CD4-positive, alpha-beta T cell treated with Interferon gamma for 1 hour (primary cell): ENCODE measurements around the gene PIK3C3.
"Not testable (repeated sequence)": the region's sequence is repeated elsewhere in the genome, so short reads cannot be mapped to it uniquely, and the experiment has no call there.

Source experiments
- DNase-seq: peaks from one replicate; pipeline ENCODE4 v3.0.0-alpha.2; 2020

Gene PIK3C3

GRCh38 chr18:42080340-42080739 lies 125.3 kb downstream of the PIK3C3 start:
- no peak for DNase-seq

DNA sequence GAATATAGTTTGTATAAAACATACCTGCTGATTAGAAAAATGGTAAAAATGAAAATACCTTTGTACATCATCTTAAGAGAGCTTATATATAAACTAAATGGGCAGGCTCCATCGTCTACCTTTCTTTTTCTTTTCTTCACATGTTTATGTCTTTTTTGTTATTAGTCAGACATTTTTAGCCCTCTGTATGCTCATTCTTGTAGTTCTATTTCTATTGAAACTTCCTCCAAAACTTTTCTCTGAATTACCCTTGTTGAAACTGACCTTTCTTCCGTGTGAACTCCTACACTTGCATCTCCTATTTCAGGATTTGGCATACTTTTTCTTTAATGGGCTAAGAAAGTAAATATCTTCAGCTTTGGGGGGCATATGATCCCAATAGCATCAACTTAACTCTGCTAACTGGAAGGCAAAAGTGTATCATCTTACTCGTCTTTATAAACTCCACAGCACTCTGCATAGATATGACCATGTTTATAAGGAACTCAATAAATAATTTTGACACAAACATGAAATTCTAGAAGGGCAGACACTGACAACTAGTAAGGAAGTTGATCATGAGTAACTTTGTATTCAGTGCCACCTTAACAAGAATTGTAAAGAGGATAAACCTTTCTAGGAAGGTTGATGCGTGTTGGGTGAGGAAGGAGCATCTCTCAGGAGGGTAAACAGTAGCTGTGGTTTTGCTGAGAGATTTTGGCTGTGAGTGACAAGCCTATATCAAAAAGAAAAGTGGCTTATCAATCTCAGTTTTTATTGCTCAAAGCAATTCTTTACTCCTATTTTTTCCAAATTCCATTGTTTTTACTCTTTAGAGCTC lies 127.6 kb downstream of the PIK3C3 start:
- no peak for DNase-seq

DNA sequence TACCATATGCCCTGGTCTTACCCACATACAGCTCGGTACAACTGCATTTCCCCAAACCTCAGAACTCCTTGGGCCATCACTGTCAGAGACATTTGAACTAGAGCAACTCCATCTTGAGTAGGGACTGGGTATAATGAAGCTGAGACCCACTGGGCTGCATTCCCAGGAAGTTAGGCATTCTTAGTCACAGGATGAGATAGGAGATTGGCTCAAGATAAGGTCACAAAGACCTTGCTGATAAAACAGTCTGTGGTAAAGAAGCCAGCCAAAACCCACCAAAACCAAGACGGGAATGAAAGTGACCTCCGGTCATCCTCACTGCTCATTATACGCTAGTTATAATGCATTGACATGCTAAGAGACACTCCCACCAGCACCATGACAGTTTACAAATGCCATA lies 131.3 kb downstream of the PIK3C3 start:
- no peak for DNase-seq

DNA sequence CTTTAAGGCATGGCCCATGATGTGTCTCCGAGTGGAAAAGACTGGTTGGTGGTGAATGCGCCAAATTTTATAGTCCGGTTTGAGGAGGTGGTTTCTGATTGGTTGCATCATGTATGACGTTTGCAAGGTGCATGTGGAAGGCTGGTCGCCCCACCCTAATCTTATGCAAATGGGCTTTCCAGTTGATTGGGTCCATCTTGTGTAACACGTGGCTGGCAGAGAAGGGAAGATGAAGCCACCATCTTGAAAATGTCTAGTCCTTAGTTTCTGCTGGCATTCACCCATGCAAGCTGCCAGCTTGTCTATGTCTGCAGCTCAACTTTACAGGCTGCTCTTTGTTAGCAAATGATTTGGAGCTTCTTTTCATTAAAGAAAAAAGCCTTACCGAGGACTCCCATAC lies 132.2 kb downstream of the PIK3C3 start:
- DNase-seq = no peak

- no peak for DNase-seq
Measured at GRCh38 chr18:42087876-42088275, 132.8 kb downstream of the PIK3C3 start.

DNA sequence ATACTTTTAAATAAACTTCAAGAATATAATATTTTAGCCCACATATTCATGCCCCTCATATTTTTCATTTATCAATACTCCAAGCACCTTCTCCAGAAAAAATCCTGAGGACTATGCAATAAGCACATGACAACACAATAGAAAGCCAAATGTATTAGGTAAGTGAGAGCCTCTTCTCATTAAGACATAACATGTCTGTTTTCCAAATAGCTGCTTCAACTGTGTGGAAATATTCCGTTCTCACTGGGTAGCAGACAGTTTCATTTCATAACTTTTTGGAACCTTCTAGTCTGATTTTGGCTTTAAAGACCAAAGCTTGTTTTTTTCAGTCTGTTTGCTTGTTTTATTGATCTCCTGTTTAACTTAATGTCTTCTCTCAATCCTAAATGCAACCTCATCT lies 137.8 kb downstream of the PIK3C3 start:
- DNase-seq = no peak

DNA sequence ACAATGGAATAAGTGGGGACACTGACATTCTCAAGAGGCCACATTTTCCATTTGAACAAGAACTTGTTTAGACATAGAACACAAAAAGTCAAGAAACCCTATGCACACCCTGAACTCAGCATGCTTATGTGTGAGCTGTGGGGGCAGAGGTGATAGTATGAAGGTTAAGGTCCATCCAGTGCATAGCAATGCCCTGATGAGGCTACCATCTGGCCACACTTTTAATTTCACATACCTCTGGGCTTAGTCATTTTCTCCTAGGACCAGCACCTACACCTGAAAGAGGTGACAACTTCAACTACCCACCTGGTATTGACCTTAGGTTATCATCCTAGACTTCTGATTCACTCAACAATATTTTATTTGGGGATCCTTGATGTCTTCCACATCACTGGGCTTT lies 139.8 kb downstream of the PIK3C3 start:
- DNase-seq = no peak

DNA sequence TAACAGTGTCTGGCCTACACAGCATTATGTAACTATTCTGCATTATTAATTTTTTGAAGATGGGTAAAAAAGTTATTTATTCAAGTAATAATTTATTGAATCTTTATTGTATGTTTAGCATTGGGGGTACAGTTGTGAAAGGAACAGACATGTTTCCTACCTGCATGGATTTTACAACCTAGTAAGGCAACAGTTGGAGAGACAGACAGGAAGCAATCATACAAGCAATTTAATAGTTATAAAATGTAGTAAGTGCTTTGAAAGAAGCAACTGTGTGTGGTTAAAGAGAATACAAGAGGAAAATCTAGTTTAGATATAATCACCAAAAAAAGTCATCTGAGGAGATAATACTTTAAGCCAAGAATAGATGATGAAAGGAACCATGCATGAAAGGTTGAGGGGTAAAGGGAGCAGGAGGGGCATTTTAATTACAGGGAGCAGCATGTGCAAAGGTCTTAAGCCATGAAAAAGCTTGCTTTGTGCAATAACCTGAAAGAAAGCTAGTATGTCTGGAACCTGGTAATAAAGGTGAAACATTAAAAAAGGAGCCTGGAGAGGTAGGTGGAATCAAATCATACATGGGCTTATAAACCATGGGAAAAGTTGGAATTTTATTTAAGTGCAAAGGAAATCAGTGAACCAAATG lies 140.8 kb downstream of the PIK3C3 start:
- no peak for DNase-seq

GRCh38 chr18:42100248-42100647 lies 145.2 kb downstream of the PIK3C3 start:
- no peak for DNase-seq

GRCh38 chr18:42100911-42101310 lies 145.9 kb downstream of the PIK3C3 start:
- DNase-seq = no peak

GRCh38 chr18:42105394-42105793 lies 150.4 kb downstream of the PIK3C3 start:
- DNase-seq = no peak

DNA sequence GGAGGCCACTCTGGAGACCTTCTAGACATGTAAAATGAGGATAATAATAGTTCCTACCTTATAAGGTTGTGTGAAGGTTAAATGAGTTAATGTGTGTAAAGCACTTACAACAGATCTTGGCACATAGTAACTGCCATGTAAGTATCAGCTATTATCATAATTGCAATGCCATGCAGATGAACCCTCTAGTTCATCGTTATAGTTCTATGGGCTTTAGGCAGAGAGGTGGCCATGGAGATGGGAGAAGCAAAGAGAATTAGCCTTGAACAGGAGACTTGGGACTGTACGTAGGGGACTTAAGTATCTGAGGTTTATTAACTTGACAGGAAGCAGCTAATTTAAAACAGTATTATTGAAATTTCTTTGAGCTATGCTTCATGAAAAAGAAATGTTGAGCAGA lies 151.8 kb downstream of the PIK3C3 start:
- DNase-seq = no peak

GRCh38 chr18:42107287-42107686 lies 152.3 kb downstream of the PIK3C3 start:
- no peak for DNase-seq

DNA sequence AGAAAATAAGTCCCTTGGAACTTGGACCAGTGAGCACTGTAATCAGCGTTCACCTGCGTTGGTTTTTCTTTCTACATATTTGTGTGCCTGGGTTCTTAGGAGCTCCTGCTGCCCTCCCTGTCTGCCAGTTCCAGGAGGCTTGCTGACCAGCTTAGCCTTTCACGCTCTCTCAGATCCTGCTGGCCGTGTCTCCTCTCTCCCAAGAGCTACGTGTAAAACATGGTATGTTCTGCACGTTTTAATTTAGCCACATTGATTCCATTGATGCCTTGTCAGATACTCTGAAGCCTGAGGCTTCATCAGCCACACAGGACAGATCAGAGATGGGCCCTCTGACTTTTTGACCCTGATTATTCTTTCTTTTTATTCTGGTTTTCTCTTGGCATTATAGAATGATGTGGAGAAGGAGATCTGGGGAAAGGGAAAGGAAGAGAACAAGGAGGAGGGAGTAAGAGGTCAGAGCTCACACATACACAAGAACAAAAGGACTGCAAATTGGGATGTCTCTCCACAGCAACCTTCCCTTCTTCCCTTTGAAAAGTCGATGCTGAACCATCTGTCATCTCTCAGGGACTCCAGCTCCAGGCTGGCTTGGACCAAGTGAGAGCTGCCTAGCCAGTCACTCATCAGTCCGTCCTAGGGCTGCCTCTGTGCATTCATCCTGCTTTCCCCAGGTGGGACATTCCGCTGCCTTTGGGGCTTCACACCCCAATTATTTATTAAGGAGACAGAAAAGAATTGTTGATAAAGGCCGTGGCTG lies 152.8 kb downstream of the PIK3C3 start:
- DNase-seq = no peak

- DNase-seq = not testable (repeated sequence)
Measured at GRCh38 chr18:42112147-42112546, 157.1 kb downstream of the PIK3C3 start.

- no peak for DNase-seq
Measured at GRCh38 chr18:42112657-42113420, 157.8 kb downstream of the PIK3C3 start.

DNA sequence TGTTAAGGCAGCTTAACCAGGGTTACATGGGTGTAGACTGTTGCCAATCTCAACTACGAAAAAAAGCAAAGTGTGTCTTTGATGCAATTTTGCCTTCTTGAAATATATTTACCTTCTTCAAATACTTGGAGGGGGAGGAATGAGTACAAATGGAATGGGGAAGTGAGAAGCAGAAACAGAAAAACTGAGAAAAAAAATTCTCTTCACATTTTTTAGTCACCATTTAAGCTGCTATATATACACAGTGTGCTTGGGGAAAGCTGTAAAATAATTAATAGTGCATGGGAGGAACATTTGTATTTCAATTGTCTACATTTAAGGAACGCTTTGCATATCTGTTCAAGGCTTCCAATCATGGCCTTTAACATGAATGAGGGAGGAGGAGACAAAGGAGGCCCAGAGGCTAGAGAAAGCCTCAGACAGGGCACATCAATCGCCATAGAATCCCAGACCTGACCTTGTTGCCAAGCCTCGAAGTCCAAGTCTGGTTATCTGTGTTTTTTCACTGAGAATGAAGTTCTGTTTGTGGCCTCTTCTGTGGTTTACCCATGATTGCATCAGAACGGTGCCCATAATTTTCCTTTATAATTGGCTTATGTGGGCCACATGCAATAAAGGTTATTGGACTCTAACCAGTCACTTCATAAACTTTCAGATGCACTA lies 158.6 kb downstream of the PIK3C3 start:
- DNase-seq = no peak

GRCh38 chr18:42114310-42114943 lies 159.4 kb downstream of the PIK3C3 start:
- DNase-seq = peak; percentile 5

GRCh38 chr18:42126586-42126985 lies 171.6 kb downstream of the PIK3C3 start:
- no peak for DNase-seq

DNA sequence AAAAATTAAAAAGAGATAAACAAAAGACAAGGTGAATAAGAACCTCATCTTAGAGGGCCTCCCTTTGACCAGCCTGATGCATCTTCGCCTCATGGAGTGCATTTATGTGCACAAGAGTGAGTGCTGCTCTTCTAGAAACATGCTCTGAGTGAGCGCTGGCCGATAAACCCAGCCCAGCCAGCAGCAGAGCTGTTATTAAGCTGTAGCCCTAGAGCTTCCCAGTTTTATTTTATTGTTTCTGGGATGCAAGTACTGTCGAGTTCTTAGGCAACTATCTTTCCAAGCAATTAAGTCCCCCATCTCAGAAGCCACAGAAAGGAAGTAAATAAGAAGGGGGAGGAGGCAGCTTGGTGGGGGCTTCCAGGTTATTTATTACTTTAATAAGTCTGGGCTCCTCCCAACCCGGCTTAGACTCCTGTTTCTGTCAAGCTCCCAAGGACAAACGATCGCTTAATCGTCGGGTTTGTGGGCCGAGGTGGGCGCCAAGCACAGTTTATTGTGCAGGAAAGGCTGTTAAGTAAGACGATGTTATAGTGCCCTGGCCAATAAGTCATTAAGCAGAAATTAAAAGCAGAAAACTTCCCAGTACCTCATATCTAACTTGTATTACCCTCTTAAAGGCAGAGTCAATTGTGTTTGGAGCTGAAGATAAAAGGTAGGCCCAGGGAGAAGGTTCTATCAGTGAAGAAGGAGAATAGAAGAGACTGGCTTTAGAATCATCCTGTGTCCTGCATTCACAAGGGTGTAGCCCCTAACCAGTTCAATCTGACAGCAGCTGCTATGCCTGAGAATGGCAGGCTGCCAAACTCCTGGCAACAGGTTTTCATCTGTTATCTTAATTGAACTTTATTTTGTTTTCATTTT lies 176.3 kb downstream of the PIK3C3 start:
- DNase-seq = no peak

- no peak for DNase-seq
Measured at GRCh38 chr18:42131930-42132244, 176.9 kb downstream of the PIK3C3 start.
